HG02840 (cell line): ENCODE measurements around the gene ZNF579.

Experiments
- ATAC-seq: cut with Tn5 transposase; IDR thresholded peaks from one replicate; pipeline ENCODE4 v1.9.1; 2021; ENCODE audit warnings: mild to moderate bottlenecking, moderate library complexity, moderate number of reproducible peaks; ENCODE audit not compliant: unreplicated experiment, low FRiP score

Gene ZNF579, protein sequence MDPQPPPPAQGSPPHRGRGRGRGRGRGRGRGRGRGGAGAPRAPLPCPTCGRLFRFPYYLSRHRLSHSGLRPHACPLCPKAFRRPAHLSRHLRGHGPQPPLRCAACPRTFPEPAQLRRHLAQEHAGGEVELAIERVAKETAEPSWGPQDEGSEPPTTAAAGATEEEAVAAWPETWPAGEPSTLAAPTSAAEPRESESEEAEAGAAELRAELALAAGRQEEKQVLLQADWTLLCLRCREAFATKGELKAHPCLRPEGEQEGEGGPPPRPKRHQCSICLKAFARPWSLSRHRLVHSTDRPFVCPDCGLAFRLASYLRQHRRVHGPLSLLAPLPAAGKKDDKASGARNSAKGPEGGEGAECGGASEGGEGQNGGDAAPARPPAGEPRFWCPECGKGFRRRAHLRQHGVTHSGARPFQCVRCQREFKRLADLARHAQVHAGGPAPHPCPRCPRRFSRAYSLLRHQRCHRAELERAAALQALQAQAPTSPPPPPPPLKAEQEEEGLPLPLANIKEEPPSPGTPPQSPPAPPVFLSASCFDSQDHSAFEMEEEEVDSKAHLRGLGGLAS

DNA sequence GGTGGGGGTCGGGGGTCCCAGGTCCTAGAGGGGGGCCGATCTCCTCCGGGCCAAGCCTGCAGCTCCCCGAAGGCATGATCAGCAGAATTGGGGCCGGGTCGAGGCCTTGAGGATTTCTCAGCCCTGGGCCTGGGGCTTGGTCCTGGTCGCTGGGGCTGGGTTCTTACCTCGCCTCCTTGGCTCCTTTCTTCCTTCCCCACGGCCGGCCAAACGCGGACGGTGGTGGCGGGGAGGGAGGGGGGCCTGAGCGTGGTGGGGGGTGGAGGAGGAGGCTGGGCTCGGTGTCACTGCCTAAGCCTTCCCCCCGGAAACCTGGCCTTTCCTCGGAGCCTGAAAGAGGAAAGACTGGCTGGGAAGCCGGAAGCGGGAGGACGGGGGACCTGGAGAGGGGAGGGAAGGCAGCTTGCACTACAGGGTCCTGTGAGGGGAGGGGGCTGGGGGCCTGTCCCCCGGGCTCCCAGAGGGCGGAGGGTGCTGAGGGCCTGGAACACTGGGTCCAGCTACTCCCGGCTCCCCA, at the start of gene ZNF579:
ZNF579 (minus strand) TSS at position 221 of the 517 bp plus-strand sequence. CDS start 1,209 bp downstream, outside the sequence.
- peak; percentile 58 for ATAC-seq

DNA sequence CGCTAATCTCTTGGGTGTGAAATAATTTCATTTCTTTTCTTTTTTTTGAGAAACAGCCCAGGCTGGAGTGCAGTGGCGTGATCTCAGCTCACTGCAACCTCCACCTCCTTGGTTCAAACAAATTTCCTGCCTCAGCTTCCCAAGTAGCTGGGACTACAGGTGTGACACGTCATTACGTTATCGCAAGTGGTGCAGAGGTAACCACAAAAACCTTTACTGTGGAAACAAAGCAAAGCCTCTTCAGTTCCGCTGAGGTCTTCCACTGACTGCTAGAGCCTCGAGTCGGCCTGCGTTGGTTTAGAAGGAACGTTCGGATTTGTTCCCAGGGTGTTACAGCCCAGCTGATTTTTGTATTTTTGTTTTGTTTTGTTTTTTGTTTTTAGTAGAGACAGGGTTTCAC, 45.7 kb upstream of the ZNF579 start:
- no peak for ATAC-seq

DNA sequence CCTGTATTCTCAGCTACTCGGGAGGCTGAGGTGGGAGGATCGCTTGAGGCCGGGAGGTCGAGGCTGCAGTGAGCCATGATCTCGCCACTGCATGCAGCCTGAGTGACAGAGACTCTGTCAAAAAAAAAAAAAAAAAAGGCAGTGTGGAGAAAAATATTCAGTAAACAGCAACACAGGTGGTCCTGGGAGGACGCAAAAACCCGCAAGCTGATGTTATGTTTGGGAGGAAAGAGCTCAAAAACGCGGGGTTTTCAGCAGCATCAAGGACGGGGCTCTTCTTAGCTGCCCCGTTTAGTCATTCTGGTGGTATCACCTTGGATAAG, 44.3 kb upstream of the ZNF579 start:
- peak; percentile 7 for ATAC-seq

DNA sequence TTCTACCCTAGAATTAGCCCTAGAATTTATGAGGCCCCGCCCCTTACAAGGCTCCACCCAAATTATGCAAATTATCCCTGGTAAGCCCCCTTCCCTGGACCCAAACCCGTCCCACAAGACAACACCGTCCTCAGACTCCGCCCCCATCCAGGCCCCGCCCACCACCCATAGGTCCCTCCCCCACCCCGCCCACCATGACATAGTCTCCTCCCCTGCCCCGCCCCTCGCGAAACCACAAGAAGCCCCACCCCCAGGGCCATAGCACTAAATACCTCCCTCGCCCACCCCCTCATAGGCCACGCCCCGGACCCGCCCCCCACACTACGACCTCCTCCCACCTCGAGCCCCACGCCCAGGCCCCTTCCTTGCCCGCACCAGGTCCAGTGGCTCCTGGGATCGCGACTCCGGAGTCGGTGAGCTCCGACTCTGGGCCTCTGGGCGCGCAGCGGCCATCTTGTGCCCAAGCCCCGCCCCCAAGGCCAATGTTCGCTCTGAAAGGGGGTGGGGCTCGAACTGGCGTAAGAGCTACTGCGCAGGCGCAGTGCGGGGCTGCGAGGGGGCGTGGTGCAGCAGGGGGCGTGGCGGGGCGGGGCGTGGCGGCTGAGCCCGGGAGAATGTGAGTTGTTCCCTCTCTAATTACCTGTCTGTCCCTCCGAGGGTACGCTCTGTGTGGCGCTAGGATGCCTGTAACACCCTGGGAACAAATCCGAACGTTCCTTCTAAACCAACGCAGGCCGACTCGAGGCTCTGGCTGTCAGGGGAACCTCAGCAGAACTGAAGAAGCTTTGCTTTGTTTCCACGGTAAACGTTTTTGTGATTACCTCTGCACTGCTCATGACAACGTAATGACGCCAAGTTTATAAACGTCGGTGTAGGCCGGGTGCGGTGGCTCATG, 43.7 kb upstream of the ZNF579 start, which contains the start of gene ZNF784:
ZNF784 (minus strand) TSS at position 458 of the 895 bp plus-strand sequence; CDS start at position 453, 5 bp downstream.
- peak; percentile 49 for ATAC-seq

DNA sequence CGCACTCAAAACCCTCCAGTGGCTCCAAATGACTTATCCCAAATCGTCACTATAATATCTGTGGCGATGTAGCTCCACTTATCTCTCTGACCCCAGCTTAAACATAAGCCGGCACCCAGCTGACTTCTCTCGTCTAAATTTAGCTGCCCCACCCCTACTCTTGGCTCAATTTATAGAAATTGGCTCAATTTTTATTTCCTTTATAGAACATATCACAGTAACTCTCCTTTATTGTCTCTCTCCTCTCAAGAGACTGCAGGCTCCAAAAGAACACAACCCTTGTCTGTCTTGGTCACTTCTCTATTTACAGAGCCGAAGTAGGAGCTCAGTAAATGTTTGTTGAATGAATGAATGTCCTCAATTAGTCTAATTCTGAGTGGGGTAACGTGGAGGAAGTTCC, 42.9 kb upstream of the ZNF579 start:
- no peak for ATAC-seq

DNA sequence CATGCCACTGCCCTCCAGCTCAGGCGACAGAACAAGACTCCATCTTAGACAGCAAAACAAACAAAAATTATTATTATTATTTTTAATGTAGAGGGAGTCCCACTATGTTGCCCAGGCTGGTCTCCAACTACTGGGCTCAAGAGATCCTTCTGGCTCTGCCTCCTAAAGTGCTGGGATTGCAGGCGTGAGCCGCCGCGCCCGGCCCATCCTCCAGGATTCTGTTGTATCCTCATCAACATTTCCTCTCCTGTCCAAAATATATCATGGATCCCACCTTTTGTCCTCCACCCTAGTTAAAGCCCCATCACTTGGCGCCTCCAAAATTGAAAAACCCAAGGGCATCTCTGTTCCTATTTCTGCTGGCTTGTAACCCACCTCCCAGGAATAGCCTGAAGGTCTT, 42.5 kb upstream of the ZNF579 start:
- ATAC-seq: no peak

DNA sequence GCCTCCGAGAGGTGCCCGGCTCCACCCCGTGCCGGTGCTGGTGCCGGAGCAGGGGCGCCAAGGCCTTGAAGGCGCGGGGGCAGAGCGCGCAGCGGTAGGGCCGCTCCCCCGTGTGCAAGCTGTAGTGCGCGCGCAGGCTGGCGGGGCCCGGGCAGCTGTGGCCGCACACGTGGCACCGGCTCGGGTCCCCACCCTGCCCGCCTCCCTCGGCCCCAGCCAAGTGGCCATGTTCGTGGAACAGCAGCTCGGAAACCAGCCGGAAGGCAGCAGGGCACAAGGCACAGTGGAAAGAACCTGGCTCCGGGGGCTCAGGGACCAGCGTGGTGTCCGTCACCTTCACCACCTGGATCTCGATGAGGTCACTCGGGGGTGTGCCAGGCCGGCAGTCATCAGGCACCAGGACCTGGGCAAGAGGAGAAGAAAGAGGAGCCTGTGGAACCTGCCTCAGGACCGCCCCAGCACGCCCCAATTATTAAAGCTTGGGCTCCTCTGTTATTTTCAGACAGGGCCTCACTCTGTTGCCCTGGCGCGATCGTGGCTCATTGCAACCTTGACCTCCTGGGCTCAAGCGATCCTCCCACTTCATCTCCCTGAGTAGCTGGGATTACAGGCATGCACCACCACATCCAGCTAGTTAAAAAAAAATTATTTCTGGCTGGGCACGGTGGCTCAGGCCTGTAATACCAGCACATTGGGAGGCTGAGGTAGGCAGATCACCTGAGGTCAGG, 41.8 kb upstream of the ZNF579 start:
- ATAC-seq: no peak

DNA sequence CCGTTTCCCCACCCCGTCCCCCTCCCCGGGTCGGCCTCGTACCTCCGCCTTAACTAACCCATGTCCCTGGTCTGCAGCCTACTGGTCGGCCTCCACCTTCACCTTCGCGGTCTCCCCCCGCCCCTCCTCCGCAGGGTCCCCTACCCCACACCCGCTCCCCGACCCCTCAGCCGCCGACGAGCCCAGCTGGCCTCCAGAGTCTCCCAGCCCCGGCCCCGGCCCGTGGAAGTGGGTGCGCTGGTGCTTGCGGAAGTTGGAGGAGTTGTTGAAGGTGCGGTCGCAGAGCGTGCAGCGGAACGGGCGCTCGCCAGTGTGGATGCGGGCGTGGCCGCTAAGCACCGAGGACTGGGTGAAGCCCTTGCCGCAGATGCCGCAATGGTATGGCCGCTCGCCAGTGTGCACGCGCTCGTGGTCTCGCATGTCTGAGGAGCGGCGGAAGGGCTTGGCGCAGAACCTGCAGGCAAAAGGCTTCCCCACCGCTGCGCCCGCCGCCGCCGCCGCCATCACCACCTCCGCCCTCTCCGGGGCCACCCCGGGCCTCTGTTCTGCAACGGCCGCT, 41.1 kb upstream of the ZNF579 start:
- no peak for ATAC-seq

DNA sequence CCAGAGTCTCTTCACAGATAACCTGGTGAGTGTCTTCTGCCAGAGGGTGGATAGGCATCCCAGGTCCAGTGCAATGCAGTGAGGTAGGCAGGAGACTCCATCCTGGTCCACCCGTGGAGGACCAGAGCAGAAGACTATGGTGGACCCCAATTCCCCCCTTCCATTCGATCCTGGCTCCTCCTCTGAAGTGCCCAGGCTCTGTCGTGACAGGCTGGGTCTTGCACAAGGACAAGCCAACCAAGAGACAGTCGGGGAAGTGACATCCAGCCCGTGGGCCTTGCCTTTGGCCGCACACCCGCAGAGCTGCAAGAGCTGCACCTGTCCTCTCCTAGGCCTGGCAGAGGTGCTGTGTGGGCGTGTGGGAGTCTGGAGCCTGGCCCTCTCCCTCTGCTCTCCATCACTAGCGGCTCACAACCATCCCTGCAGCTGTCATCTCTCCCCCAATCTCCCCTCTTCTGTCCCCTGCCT, 40.6 kb upstream of the ZNF579 start:
- ATAC-seq: no peak

DNA sequence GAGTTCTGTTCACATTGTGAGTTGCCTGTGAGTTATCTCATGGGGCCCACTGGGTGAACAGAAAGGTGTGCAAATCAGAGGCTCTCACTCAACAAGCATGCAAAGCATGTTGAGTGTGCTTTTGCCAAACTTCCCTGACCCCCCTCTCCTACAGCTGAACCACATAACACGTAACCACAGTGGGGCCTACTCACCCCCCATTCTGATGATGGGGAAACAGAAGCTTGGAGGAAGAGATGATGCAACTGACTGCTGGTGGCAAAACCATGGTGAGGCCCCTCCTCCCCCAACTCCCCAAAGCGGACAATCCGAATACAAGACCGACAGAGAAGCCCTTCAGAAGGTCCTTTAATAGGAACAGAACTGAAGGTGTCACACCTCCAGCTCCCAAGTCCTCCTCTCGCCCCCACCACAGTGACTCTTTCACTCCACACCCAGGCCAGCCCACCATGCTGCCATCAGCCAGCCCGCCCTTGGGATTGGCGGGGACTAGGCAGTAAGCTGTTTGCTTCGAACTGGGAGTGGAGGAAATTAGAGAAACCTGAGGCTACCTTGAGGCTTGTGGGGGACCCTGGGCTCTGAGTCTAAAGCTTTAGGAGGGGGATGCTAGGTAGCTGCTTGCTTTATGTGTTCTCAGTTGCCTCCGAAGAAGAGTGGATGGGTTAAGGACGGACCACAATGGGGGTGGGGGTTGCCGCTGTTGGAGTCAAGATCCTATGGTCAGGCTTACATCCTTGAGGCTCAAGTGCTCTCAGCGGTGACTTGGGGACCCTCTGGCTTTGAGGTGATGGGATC, 40.0 kb upstream of the ZNF579 start:
- ATAC-seq: no peak

DNA sequence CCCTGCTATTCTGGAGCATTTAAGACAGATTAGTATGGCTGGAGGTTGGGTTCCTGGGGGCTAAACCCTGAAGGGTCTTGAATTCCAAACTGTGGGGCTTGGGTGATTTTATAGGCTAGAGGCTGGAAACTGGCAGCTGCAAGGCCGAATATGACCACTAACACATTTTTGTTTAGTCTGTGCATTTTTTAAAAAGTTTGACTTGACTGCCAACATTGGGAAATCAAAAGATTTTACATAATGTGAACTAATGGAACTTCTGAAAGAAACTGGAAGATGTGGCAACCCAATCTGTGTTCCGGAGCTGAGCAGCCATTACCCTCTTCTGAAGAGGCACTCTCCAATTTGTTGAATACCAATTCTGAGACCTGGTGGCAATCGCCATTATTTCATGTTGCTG, 38.6 kb upstream of the ZNF579 start:
- no peak for ATAC-seq

DNA sequence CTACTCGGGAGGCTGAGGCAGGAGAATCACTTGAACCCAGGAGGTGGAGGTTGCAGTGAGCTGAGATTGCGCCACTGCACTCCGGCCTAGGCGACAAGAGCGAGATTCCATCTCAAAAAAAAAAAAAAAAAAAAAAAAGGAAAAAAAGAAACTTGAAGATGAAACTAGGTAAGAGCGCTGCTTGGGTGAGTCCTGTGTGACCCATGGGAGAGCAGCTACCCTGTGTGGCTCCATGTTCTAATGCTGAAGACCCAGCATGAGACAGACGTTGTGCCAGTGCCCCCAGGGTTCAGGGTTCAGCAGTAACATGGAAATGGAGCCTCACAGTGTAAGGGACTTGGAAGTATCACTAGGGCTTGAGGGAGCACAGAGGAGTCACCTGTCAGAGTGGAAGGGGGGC, 37.8 kb upstream of the ZNF579 start:
- ATAC-seq: no peak

DNA sequence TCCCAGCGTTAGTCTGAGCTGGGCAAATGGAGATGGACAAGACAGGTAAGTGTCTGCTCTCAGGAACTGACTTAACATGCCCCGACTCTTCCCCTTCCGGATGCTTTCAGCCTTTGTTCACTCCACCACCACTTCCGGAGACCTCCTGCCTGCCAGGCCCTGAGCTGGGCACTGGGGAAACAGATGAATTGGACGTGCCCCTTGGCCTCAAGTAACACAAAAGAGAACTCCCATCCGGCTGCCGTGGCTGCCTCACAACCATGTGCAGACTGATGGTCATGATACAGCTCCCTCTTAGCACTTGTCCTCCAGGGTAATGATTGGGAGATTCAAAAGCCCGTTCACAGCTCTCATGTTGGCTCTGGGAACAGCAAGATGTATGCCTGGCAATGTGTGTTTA, 36.8 kb upstream of the ZNF579 start:
- no peak for ATAC-seq

DNA sequence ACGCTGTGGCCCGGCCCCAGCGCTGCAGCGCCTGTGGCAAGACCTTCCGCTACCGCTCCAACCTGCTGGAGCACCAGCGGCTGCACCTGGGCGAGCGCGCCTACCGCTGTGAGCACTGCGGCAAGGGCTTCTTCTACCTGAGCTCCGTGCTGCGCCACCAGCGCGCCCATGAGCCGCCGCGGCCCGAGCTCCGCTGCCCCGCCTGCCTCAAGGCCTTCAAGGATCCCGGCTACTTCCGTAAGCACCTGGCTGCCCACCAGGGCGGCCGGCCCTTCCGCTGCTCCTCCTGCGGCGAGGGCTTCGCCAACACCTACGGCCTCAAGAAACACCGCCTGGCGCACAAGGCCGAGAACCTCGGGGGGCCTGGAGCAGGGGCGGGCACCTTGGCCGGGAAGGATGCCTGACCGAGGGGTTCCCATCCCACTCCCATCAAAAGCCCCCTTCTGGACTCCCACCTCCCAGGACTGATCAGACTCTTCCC, 35.8 kb upstream of the ZNF579 start:
- ATAC-seq: no peak

DNA sequence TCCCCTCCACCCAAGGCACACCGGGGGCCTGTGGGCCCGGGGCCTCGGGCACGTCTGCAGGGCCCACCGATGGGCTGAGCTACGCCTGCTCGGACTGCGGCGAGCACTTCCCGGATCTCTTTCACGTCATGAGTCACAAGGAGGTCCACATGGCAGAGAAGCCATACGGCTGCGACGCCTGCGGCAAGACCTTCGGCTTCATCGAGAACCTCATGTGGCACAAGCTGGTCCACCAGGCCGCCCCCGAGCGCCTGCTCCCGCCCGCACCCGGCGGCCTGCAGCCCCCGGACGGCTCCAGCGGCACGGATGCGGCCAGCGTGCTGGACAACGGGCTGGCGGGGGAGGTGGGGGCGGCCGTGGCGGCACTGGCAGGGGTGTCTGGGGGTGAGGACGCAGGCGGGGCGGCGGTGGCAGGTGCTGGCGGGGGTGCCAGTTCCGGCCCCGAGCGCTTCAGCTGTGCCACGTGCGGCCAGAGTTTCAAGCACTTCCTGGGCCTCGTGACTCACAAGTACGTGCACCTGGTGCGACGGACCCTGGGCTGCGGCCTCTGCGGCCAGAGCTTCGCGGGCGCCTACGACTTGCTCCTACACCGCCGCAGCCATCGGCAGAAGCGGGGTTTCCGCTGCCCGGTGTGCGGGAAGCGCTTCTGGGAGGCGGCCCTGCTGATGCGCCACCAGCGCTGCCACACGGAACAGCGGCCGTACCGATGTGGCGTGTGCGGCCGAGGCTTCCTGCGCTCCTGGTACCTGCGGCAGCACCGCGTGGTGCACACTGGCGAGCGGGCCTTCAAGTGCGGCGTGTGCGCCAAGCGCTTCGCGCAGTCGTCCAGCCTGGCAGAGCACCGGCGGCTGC, 35.1 kb upstream of the ZNF579 start:
- no peak for ATAC-seq

DNA sequence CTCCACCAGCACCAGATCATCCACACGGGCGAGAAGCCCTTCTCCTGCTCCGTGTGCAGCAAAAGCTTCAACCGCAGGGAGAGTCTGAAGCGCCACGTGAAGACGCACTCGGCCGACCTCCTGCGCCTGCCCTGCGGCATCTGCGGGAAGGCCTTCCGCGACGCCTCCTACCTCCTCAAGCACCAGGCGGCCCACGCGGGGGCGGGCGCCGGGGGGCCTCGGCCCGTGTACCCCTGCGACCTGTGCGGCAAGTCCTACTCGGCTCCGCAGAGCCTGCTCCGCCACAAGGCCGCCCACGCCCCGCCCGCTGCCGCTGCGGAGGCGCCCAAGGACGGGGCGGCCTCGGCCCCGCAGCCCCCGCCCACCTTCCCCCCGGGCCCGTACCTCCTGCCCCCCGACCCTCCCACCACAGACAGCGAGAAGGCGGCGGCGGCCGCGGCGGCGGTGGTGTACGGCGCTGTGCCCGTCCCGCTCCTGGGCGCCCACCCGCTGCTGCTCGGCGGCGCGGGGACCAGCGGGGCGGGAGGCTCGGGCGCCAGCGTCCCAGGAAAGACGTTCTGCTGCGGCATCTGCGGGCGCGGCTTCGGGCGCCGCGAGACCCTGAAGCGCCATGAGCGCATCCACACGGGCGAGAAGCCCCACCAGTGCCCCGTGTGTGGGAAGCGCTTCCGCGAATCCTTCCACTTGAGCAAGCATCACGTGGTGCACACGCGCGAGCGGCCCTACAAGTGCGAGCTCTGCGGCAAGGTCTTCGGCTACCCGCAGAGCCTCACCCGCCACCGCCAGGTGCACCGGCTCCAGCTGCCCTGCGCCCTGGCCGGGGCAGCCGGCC, 34.3 kb upstream of the ZNF579 start:
- no peak for ATAC-seq
